ENCODE results near the gene DIP2B.

GRCh38 chr12:50507930-50508329 lies 3.1 kb downstream of the DIP2B start:
- TF ChIP-seq CTCF (IDR thresholded peaks at IDR 0.05), result no peak
- TF ChIP-seq KDM5A (IDR thresholded peaks at IDR 0.05), result no peak
- TF ChIP-seq HDAC2 (IDR thresholded peaks at IDR 0.05), result no peak
- no peak for TF ChIP-seq PBX3 (IDR thresholded peaks at IDR 0.05)
- no peak for TF ChIP-seq POLR2A (IDR thresholded peaks at IDR 0.05; ENCODE audit: low read length)

Data from A549 (cell line).